ENCODE results near the gene SLTM. TPM values are rescaled to one million over a fixed set of nuclear protein-coding genes. Genes with fewer than 3 reads are reported as not detected.

SLTM gene
- total RNA-seq, 1 experiment from 2014 or later: 110 TPM

- Histone ChIP-seq H4K20me1 (ENCODE audit: insufficient read depth) (no peaks in the 10 kb centered on the region), H3K4me3 (peak overlapping the region; percentile 96), H3K27ac (peak overlapping the region; percentile 98), H2AFZ (peak overlapping the region; percentile 79), H3K4me2 (peak overlapping the region; percentile 93), H3K36me3 (ENCODE audit: low read depth) (no peaks in the 10 kb centered on the region; the same call in 1 of the 2 replicates), H3F3A (ENCODE audit: insufficient read depth, low read depth) (peaks cover 28% of the 10 kb centered on the region), H3K79me2 (ENCODE audit: low read depth) (peaks cover 33% of the 10 kb centered on the region), H3K27me3 (ENCODE audit: insufficient read depth, low read depth) (no peaks in the 10 kb centered on the region), H3K4me1 (replicated peaks; ENCODE audit: insufficient read depth) (peaks cover 21% of the 10 kb centered on the region), H3K9me2 (ENCODE audit: insufficient read depth) (no peaks in the 10 kb centered on the region), H3K9me3 (ENCODE audit: insufficient read depth, low read depth) (no peaks in the 10 kb centered on the region)
- intact Hi-C loops (cut with micrococcal nuclease; ENCODE audit: unreplicated experiment): loop anchor here (5.0 to 10.0 kb wide), 2 partner anchors 363 to 600 kb away; no protein-coding TSS in a partner anchor
- peak in 1 of 2 experiments; percentile 78 for DNase-seq
- CTCF ChIA-PET: no interaction called here
- TF ChIP-seq CTCF (conservative IDR thresholded peaks at IDR 0.05): no peak
- TF ChIP-seq EZH2 (IDR thresholded peaks at IDR 0.05; ENCODE audit: low read depth): no peak
- no TSS peak for BruUV-seq (replicated peaks)
- POLR2A ChIA-PET (ENCODE audit: unreplicated experiment): interaction anchor here (0.6 to 0.7 kb wide), 2 partner anchors 159 to 350 kb away, joined by 4 to 7 read pairs; no protein-coding TSS in a partner anchor
Measured at GRCh38 chr15:58934521-58934920, 1.0 kb upstream of the SLTM start.

GRCh38 chr15:58934114-58934447 lies 602 bp upstream of the SLTM start:
- peaks cover 21% of the 10 kb centered on the region for H3K4me1 ChIP-seq (replicated peaks; ENCODE audit: insufficient read depth)
- BruUV-seq (replicated peaks): TSS peak; percentile 69
- peaks cover 38% of the 10 kb centered on the region for H3K79me2 ChIP-seq (ENCODE audit: low read depth)
- no peaks in the 10 kb centered on the region for H4K20me1 ChIP-seq (ENCODE audit: insufficient read depth)
- H3K4me3 ChIP-seq: peak overlapping the region; percentile 96
- H3K9me3 ChIP-seq (ENCODE audit: insufficient read depth, low read depth): no peaks in the 10 kb centered on the region
- no peaks in the 10 kb centered on the region for H3K27me3 ChIP-seq (ENCODE audit: insufficient read depth, low read depth)
- peak overlapping the region; percentile 79 for H2AFZ ChIP-seq
- POLR2A ChIA-PET (ENCODE audit: unreplicated experiment): interaction anchor here (0.6 kb wide), 1 partner anchor 8 kb away, joined by 4 read pairs; no protein-coding TSS in a partner anchor
- peaks cover 28% of the 10 kb centered on the region for H3F3A ChIP-seq (ENCODE audit: insufficient read depth, low read depth)
- intact Hi-C loops (cut with micrococcal nuclease; ENCODE audit: unreplicated experiment): loop anchor here (5.0 to 10.0 kb wide), 2 partner anchors 363 to 599 kb away; no protein-coding TSS in a partner anchor
- CTCF ChIA-PET: no interaction called here
- H3K36me3 ChIP-seq (ENCODE audit: low read depth): no peaks in the 10 kb centered on the region; the same call in 1 of the 2 replicates
- H3K27ac ChIP-seq: peak overlapping the region; percentile 98
- TF ChIP-seq EZH2 (IDR thresholded peaks at IDR 0.05; ENCODE audit: low read depth) (no peak), CTCF (conservative IDR thresholded peaks at IDR 0.05) (no peak; the same call in 1 of the 2 replicates)
- H3K9me2 ChIP-seq (ENCODE audit: insufficient read depth): no peaks in the 10 kb centered on the region
- H3K4me2 ChIP-seq: peak overlapping the region; percentile 93
- DNase-seq: no peak

- no peaks in the 10 kb centered on the region for H3K27me3 ChIP-seq (ENCODE audit: insufficient read depth, low read depth)
- no peaks in the 10 kb centered on the region for H4K20me1 ChIP-seq (ENCODE audit: insufficient read depth)
- H3K36me3 ChIP-seq (ENCODE audit: low read depth): peaks cover 5% of the 10 kb centered on the region; the same call in 1 of the 2 replicates
- H3K4me1 ChIP-seq (replicated peaks; ENCODE audit: insufficient read depth): peaks cover 21% of the 10 kb centered on the region
- no peak for TF ChIP-seq CTCF (conservative IDR thresholded peaks at IDR 0.05)
- TF ChIP-seq EZH2 (IDR thresholded peaks at IDR 0.05; ENCODE audit: low read depth): no peak
- H3K4me3 ChIP-seq: peak overlapping the region; percentile 96
- H3K9me3 ChIP-seq (ENCODE audit: insufficient read depth, low read depth): no peaks in the 10 kb centered on the region
- H3K9me2 ChIP-seq (ENCODE audit: insufficient read depth): no peaks in the 10 kb centered on the region
- no peak for DNase-seq
- H3K4me2 ChIP-seq: peak overlapping the region; percentile 87
- 0 out of 2 replicates have a peak overlapping the region, but pooled peaks have one; percentile 77 for H2AFZ ChIP-seq
- peaks cover 51% of the 10 kb centered on the region for H3K79me2 ChIP-seq (ENCODE audit: low read depth)
- peaks cover 31% of the 10 kb centered on the region for H3F3A ChIP-seq (ENCODE audit: insufficient read depth, low read depth)
- ChIA-PET POLR2A (ENCODE audit: unreplicated experiment) (no interaction called here), CTCF (no interaction called here)
- peak overlapping the region; percentile 98 for H3K27ac ChIP-seq
- intact Hi-C loops (cut with micrococcal nuclease; ENCODE audit: unreplicated experiment): loop anchor here (2.0 to 10.0 kb wide), 3 partner anchors 24 to 598 kb away; no protein-coding TSS in a partner anchor
- no TSS peak for BruUV-seq (replicated peaks)
Measured at GRCh38 chr15:58932710-58933280, 684 bp downstream of the SLTM start.
